Hepatocyte (in vitro differentiated cells): ENCODE measurements around the gene TDRD3. TPM values are rescaled to one million over a fixed set of nuclear protein-coding genes. Genes with fewer than 3 reads are reported as not detected.

Experiments used
- DNase-seq: peaks from one replicate; pipeline ENCODE4 v3.0.0-alpha.2; 2016; ENCODE audit warnings: low spot score
- H2AFZ ChIP-seq: fragments of 200-600 bp; sonication (generic); 2 replicates; pipeline ENCODE4 v1.6.0; 2016; ENCODE audit warnings: antibody characterized with exemption, mild to moderate bottlenecking
- H3K27ac ChIP-seq: fragments of 200-600 bp; sonication (generic); 2 replicates; pipeline ENCODE4 v1.5.1; 2016; ENCODE audit warnings: mild to moderate bottlenecking
- H3K27me3 ChIP-seq: fragments of 200-600 bp; sonication (generic); 2 replicates; pipeline ENCODE4 v1.6.1; 2016
- H3K36me3 ChIP-seq: fragments of 200-600 bp; sonication (generic); replicated peaks from 2 replicates; pipeline ENCODE4 v1.5.1; 2016; ENCODE audit warnings: low read depth; ENCODE audit not compliant: insufficient read depth
- H3K4me1 ChIP-seq: fragments of 200-600 bp; sonication (generic); 2 replicates; pipeline ENCODE4 v1.5.1; 2016; ENCODE audit warnings: mild to moderate bottlenecking, moderate library complexity; ENCODE audit not compliant: insufficient read depth
- H3K4me2 ChIP-seq: fragments of 200-600 bp; sonication (generic); 2 replicates; pipeline ENCODE4 v1.6.0; 2016
- H3K4me3 ChIP-seq: fragments of 200-600 bp; sonication (generic); 2 replicates; pipeline ENCODE4 v1.5.1; 2016; ENCODE audit warnings: mild to moderate bottlenecking
- H3K79me2 ChIP-seq: fragments of 200-600 bp; sonication (generic); 2 replicates; pipeline ENCODE4 v1.6.0; 2017; ENCODE audit warnings: mild to moderate bottlenecking
- H3K9me2 ChIP-seq: fragments of 200-600 bp; sonication (generic); replicated peaks from 2 replicates; pipeline ENCODE4 v1.6.0; 2017; ENCODE audit warnings: mild to moderate bottlenecking; ENCODE audit not compliant: insufficient read depth
- H3K9me3 ChIP-seq: fragments of 200-600 bp; sonication (generic); 2 replicates; pipeline ENCODE4 v1.5.1; 2016; ENCODE audit warnings: low read depth, mild to moderate bottlenecking
- H4K20me1 ChIP-seq: fragments of 200-600 bp; sonication (generic); 2 replicates; pipeline ENCODE4 v1.6.0; 2016; ENCODE audit warnings: mild to moderate bottlenecking; ENCODE audit not compliant: insufficient read depth, poor library complexity, severe bottlenecking
- EZH2 ChIP-seq: fragments of 200-600 bp; sonication (generic); IDR thresholded peaks from 2 replicates; pipeline ENCODE4 v1.6.1; 2016; ENCODE audit warnings: antibody characterized with exemption, mild to moderate bottlenecking, borderline replicate concordance
- EZH2phosphoT487 ChIP-seq: fragments of 200-600 bp; sonication (generic); IDR thresholded peaks from one replicate; pipeline ENCODE4 v1.6.1; 2018; ENCODE audit warnings: antibody characterized with exemption, mild to moderate bottlenecking, low read depth, moderate library complexity; ENCODE audit not compliant: unreplicated experiment, severe bottlenecking
- WGBS: methylation state at CpG from one replicate; pipeline ENCODE4 v1.1.6; 2016; ENCODE audit warnings: low lambda C conversion rate; ENCODE audit errors: missing lambda C conversion rate; 5-methylcytosine and 5-hydroxymethylcytosine counted together
- polyA plus RNA-seq: library from polyadenylated mRNA; unstranded; fragments of >200 nt; fragmentation: Nextera tagmentation; extraction: Ambion mirVana; gene quantifications from 2 replicates; pipeline ENCODE4 v1.2.1, GENCODE V29; 2016
- total RNA-seq: library from RNA; depleted of rRNA; stranded (reverse); fragments of >200 nt; gene quantifications from 2 replicates; pipeline ENCODE4 v1.2.3, GENCODE V29; 2014
- TF ChIP-seq, protein P1 (sequence below): fragments of 200-600 bp; sonication (generic); IDR thresholded peaks from 2 replicates; pipeline ENCODE4 v1.5.1; 2016; ENCODE audit warnings: antibody characterized with exemption, mild to moderate bottlenecking; ENCODE audit not compliant: poor library complexity

TDRD3 gene
- total and polyA plus RNA-seq, 2 experiments from 2014 or later, result 5.3 to 16.8 TPM

DNA sequence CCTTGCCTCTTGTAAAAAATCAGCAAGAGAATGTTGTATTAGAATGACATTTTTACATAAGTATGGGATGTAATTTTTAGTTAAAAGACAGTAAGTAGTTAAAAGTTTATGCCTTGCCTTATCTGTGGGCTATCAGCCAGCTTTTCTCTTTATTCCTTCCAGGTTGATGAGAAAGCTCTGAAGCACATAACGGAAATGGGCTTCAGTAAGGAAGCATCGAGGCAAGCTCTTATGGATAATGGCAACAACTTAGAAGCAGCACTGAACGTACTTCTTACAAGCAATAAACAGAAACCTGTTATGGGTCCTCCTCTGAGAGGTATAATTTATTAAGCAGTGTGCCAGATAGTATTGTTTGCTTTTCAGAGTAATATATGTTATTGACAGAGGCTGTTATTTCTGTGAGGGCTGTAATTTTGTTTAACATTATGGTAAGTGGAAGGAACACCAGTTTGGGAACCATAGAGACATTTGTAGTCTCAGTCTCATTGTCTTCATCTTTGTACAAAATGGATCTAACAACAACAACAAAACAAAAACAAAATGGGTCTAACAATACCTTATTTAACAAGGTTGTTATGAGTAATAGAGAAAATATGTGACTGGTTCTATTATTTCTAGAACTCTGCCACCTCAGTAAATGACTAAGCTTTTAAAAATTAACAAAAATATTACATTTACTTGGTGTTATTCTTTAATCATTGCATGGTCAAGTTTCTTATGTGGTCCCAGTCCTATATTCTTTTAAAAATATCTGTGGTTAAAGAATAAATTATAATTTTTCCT is 112.8 kb downstream of the TDRD3 start:
- no peaks in the 10 kb centered on the region for H3K4me1 ChIP-seq
- no peaks in the 10 kb centered on the region for H3K79me2 ChIP-seq
- no peak overlapping the region for H3K4me3 ChIP-seq
- H3K9me3 ChIP-seq, result no peaks in the 10 kb centered on the region
- no peak overlapping the region for H2AFZ ChIP-seq
- no peak for TF ChIP-seq EZH2phosphoT487
- TF ChIP-seq EZH2, result no peak
- TF ChIP-seq, protein P1, sequence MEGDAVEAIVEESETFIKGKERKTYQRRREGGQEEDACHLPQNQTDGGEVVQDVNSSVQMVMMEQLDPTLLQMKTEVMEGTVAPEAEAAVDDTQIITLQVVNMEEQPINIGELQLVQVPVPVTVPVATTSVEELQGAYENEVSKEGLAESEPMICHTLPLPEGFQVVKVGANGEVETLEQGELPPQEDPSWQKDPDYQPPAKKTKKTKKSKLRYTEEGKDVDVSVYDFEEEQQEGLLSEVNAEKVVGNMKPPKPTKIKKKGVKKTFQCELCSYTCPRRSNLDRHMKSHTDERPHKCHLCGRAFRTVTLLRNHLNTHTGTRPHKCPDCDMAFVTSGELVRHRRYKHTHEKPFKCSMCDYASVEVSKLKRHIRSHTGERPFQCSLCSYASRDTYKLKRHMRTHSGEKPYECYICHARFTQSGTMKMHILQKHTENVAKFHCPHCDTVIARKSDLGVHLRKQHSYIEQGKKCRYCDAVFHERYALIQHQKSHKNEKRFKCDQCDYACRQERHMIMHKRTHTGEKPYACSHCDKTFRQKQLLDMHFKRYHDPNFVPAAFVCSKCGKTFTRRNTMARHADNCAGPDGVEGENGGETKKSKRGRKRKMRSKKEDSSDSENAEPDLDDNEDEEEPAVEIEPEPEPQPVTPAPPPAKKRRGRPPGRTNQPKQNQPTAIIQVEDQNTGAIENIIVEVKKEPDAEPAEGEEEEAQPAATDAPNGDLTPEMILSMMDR, result no peak
- H3K4me2 ChIP-seq, result no peak overlapping the region
- H3K27me3 ChIP-seq, result no peaks in the 10 kb centered on the region
- no peaks in the 10 kb centered on the region for H3K36me3 ChIP-seq
- no peak for DNase-seq
- H3K27ac ChIP-seq, result no peak overlapping the region
- 69% methylated on average over 3 of the region's 3 CpGs for WGBS
- no peaks in the 10 kb centered on the region for H3K9me2 ChIP-seq
- H4K20me1 ChIP-seq, result no peaks in the 10 kb centered on the region

DNA sequence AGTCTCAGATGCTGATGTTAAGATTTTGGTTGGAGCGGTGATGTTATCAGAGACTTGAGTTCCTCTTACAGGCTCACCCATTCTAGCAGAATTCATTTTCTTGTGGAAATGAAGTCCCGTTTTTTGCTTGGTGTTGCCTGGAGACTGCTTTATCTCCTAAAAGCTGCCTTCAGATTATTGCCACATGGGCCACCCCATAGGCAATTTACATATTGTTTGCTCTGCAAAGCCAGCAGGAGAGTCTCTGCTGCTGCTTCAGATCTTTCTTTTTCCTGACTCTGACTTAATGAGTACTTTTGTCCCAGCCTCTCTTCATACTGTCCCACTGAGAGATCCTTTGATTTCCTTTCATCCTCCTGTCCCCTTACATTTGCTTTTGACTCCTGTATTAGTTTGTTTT is 114.6 kb downstream of the TDRD3 start:
- H3K9me2 ChIP-seq, result no peaks in the 10 kb centered on the region
- no peak for DNase-seq
- H4K20me1 ChIP-seq, result no peaks in the 10 kb centered on the region
- TF ChIP-seq EZH2 (no peak), EZH2phosphoT487 (no peak)
- TF ChIP-seq, protein P1, result no peak
- H3K27ac ChIP-seq, result no peak overlapping the region
- H3K4me2 ChIP-seq, result no peak overlapping the region
- WGBS, result 70% methylated on average over 2 of the region's 2 CpGs
- no peaks in the 10 kb centered on the region for H3K4me1 ChIP-seq
- no peaks in the 10 kb centered on the region for H3K79me2 ChIP-seq
- H3K27me3 ChIP-seq, result no peaks in the 10 kb centered on the region
- no peaks in the 10 kb centered on the region for H3K36me3 ChIP-seq
- H3K9me3 ChIP-seq, result no peaks in the 10 kb centered on the region
- H2AFZ ChIP-seq, result no peak overlapping the region
- no peak overlapping the region for H3K4me3 ChIP-seq

DNA sequence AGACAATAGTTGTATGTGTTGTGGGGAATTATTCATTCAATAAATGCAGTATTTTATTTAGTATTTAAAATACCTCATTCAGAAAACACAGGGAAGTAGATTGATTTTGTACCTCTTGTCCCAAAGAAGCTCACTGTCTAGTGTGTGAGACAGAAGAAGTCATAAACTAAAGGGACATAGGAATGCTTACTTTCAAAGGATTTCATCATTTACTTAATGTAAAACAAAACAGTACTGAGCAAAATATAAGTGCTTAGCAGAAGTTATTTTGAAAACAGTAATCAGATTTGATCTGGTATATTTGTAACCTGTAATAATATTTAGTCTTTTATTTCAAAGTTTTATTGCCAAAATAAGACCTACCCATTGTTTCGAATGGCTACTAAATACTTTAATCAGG is 117.9 kb downstream of the TDRD3 start:
- TF ChIP-seq EZH2phosphoT487, result no peak
- TF ChIP-seq, protein P1, result no peak
- TF ChIP-seq EZH2, result no peak

More for the DNA sequence above, 117.9 kb downstream of the TDRD3 start:
- Histone ChIP-seq H2AFZ (no peak overlapping the region), H3K79me2 (no peaks in the 10 kb centered on the region), H4K20me1 (no peaks in the 10 kb centered on the region), H3K4me3 (no peak overlapping the region), H3K4me1 (no peaks in the 10 kb centered on the region), H3K36me3 (no peaks in the 10 kb centered on the region), H3K9me3 (no peaks in the 10 kb centered on the region), H3K4me2 (no peak overlapping the region), H3K27me3 (no peaks in the 10 kb centered on the region), H3K9me2 (no peaks in the 10 kb centered on the region), H3K27ac (no peak overlapping the region)
- DNase-seq, result no peak
- WGBS, result 83% methylated on average over 1 of the region's 1 CpG
